DMS53 (cell line): ENCODE measurements around the gene SLC23A2.

Source experiments
- DNase-seq: peaks from one replicate; lab custom pipeline; 2025; lab: John Stamatoyannopoulos, UW

The SLC23A2 gene

GRCh38 chr20:4844751-4845465 lies 156.4 kb downstream of the SLC23A2 start:
- DNase-seq: no peak

- no peak for DNase-seq
Observed at GRCh38 chr20:4844325-4844724, 157.0 kb downstream of the SLC23A2 start.

DNA sequence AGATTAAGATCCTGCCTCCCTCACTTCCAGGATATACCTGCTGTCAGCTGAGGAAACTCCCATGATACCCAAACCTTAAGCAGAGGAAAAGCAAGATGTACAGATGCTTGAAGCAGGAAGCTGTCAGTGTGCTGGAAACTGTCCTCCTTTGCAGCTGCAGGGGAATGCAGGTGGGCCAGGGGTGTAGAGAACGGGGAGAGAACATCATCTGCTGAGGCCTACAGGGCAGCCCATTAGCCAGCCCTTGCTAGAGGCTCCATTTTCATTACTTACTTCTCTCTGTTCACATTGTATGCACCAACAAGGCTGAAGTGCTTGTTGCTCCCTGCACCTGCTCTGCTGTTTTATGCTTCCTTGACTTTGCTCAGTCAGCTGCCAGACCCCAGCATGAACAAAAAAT lies 160.5 kb downstream of the SLC23A2 start:
- peak; percentile 42 for DNase-seq

GRCh38 chr20:4838526-4838925 lies 162.8 kb downstream of the SLC23A2 start:
- DNase-seq: no peak

DNA sequence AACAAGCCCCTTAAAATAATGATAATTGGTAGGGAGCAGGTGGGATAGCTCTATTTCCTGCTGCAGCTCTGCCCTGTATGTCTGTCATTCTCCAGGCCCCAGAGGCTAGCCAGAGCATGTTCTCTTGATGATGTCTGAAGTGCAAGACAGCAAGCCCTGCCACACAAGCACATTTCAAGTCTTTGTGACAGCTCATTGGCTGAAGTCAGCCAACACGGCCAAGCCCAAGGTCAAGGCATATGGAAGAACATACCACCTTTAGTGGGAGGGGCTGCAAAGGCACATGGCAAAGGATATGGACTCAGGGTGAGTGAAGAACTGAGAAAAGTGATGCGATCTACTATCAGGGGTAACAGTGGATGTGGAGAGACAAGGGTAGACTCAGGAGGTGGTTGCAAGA lies 163.6 kb downstream of the SLC23A2 start:
- DNase-seq: no peak

DNA sequence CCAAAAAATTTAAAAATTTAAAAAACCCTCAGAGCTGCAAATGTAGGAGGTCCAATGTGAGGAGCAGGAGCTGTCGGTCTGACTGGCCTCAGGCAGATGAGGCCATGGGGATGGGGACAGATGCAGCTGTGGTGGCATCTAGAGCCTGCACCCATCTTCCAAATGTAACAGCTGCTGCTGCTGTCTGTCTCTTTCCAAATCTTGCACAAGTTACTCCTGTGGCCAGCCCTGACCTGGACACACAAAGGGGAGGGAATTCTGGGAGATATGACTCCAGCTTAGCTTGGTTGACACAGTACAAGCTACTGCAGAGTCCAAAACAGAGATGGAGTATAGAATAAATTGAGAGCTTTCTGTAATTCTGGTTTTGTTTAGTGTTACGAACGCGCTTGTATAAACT lies 164.4 kb downstream of the SLC23A2 start:
- no peak for DNase-seq

GRCh38 chr20:4836473-4836872 lies 164.8 kb downstream of the SLC23A2 start:
- no peak for DNase-seq

DNA sequence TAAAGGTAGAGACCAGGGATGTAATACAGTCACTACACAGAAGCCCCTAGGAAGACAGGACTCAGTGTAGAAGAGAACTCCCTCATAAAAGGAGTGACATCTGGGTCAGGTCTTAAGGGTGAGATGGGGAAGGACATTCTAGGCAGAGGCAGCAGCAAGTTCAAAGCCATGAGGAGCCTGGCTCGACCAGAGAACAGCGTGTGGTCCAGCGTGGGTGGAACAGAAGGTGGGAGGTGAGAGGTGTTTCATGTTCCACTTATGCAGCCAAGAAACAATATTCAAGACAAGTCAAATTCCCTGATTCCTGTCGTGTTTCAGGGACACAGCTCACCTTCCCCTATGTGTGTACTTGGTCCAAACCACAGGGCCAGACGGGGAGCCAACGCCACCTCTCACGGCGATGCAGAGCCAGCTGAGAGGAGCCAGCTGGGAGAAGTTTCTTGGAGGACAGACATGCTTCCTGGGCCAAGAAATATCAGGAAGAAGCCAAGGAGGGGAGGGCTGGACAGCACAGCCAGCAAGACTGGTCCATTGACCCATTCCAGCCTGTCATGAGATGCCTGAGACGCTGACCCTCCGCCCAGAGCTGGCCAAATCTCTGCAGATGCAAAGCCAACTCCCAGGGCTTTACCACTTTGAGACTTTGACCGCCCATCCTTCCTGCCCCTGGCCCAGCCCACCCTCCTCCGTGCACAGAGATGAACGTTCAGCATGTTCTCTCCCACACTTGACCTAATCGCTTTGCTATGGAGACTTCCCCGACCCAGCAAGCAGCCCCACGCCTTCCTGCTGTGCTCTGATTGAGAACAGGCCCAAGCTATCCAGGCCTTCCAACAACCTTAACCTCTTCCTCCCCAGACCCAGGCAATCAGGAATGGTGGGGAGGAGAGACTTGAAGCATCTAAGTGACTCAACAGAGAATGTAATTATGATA lies 165.8 kb downstream of the SLC23A2 start:
- DNase-seq: no peak

DNA sequence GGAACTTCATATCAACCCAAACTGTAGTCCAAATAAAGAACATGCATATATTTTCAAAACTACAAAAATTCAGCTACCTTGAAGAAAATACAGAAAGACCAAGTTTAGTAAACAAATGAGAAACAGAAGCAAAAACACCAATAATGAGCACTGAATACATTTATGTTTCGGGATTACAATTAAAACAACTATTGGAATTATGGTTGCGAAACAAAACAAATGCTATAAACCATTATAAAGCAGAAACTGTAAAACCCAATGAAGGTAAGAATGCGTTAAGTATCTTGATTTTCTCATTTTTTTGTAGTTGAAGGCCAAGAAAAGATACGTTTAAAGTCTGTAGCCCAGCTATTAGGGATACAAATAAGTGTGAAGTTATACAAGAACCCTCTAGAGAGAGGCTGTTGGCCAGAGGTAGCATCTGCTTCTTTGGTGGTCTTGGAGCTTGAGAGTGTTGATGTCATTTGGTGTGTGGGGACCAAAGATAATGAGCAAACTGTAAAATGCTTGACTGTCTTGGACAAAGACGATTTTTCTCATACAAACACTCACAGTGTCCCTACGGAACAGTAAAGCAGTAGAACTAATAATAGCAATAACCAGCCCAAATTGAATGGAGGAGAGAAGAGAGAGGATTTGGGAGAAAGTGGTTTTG lies 168.1 kb downstream of the SLC23A2 start:
- no peak for DNase-seq

- DNase-seq: no peak
Observed at GRCh38 chr20:4832469-4832868, 168.8 kb downstream of the SLC23A2 start.

DNA sequence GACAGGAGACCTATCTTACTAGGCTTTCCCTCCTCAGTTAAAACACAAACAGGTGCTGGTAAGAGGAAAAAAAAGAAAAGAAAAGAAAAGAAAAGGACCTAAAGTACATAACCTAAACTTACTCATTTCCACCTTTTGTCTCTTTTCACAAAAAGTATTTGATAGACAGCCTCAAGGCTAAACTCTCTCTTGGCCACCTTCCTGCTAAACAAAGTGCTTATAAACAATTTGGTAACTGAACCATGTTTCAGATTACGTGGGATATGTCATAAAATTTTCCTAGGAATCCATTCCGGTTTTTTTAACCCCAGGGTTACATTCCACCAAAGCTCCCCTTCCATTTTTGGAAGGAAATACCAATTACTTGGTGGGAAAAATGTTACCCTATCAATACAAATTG lies 170.6 kb downstream of the SLC23A2 start:
- DNase-seq: no peak

GRCh38 chr20:4830259-4830658 lies 171.1 kb downstream of the SLC23A2 start:
- no peak for DNase-seq

GRCh38 chr20:4829514-4830215 lies 171.6 kb downstream of the SLC23A2 start:
- DNase-seq: no peak

GRCh38 chr20:4828830-4829513 lies 172.3 kb downstream of the SLC23A2 start:
- DNase-seq: no peak

DNA sequence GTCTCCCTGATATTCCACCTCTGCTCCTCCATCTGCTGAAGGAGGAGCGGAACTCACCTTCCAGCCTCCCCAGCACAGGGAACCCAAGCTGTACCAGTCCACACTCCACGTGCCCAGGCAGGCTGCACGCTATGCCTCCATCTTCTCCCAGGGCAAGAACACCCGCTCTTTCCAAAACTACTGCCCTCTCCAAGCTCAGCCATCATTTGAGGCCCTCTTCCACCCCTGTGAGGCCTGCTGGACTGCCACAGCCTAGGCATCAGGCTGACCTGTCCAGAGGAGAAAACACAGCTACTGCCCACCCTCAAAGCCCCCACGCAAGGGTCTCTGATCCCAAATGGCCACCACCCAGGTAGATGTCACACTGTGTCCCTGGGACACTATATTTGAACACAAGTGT lies 179.7 kb downstream of the SLC23A2 start:
- no peak for DNase-seq

- DNase-seq: no peak
Observed at GRCh38 chr20:4820806-4821518, 180.3 kb downstream of the SLC23A2 start.

DNA sequence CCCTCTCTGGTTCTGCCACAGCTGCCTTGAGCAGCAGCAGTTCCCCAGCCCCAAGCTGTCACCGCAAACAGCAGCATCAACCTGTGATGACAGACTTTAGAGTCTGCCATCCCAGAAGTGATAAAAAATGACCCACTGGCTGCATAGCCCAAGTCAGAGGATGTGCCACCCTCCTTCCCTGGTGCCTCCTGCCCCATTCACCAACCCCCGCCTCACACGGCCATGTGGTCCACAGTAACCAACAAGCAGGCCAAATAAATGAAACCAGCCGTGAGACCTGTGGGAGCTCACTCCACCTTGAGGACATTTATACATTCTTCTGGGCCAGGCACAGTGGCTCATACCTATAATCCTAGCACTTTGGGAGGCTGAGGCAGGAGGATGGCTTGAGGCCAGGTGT lies 181.4 kb downstream of the SLC23A2 start:
- no peak for DNase-seq

DNA sequence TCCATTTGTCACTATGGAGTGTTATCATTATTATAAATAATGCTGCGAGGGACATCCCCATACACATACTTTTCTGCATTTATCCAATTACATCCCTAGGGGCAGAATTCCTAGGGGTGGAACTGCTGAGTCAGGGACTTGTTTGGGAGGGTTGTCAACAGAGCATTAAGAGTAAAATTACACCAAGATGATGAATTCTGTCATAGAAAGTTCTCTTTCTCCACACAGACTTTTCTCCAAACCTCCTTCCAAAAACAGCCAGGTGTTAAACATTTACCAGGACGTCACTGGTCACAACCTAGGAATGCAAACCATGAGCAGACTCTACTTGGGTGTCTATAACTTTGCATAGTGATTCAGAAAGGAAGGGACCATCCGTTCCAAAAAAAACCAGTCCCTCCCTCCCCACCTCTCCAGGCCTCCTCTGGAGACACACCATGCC lies 184.1 kb downstream of the SLC23A2 start:
- no peak for DNase-seq

DNA sequence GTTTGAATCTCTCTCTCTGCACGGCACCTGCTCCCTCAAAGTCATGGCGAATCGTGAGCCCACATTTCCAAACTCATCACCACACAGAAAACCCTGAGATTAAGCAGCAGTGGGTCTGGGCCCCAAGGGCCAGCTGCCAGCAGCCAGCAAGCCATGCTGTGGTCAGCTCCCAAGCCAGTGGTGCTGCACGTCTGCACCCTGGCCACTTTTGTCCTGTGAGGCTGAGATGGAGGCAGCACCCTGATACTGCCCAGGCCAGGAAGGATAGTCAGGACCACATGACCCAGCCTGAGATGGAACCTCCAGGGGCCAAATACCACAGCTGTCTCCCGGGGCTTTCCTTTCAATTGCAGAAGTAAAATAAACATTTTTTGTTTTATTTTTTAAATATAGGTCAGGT lies 185.7 kb downstream of the SLC23A2 start:
- no peak for DNase-seq

GRCh38 chr20:4814696-4815252 lies 186.5 kb downstream of the SLC23A2 start:
- DNase-seq: peak; percentile 67
